ENCODE measurements around the gene ANAPC15.

- TF ChIP-seq REST (IDR thresholded peaks at IDR 0.05; ENCODE audit: insufficient read depth in 1 of 2, low read depth in 2 of 2, low read length in 2 of 2) (no peak), TAF1 (IDR thresholded peaks at IDR 0.05; ENCODE audit: borderline replicate concordance, insufficient read depth, low read length) (no peak)
These were observed 44.8 kb downstream of the ANAPC15 start for GRCh38 chr11:72067676-72068075.
